K562 (cell line): ENCODE data around the gene MFAP5. TPM values are rescaled to one million over a fixed set of nuclear protein-coding genes. Genes with fewer than 3 reads are reported as not detected.

Experiments
- ATAC-seq: fragments of 200-7000 bp; cut with Tn5 transposase; 3 replicates; pipeline ENCODE4 v1.9.1; 2020; ENCODE audit warnings: moderate library complexity
- BruUV-seq: library from RNA; stranded (reverse); fragments of 400-500 nt; replicated peaks from 2 replicates; lab custom pipeline; 2021; lab: Mats Ljungman, UMichigan
- CTCF ChIA-PET: fragments of 300-600 bp; formaldehyde crosslinking; extraction: SDS; loops from one replicate; lab custom pipeline; 2021; ENCODE audit warnings: low intra/inter-chr PET ratio; lab: Yijun Ruan, JAX
- POLR2A ChIA-PET: fragments of 300-600, 350-650 bp; sonication (Branson Sonifier 250); formaldehyde crosslinking; extraction: SDS; loops from one replicate; lab custom pipeline; 2021; ENCODE audit warnings: antibody characterized with exemption, inconsistent platforms; lab: Yijun Ruan, JAX
- DNase-seq, 4 experiments: peaks; one replicate each; pipeline versions ENCODE4 v3.0.0 to v3.0.0-alpha.2; 2011 to 2018; ENCODE audit warnings: low spot score in 3 of 4, mixed read lengths in 3 of 4; ENCODE audit errors: extremely low read depth in 1 of 4
- FAIRE-seq: peaks from 2 replicates; lab custom pipeline; 2011; peaks lifted over from hg19 to GRCh38; lab: Jason Lieb, UNC
- H2AFZ ChIP-seq: 2 replicates; pipeline ENCODE4 v1.6.0; 2011; ENCODE audit warnings: low read depth, low read length, control low read depth, inconsistent platforms
- H3K27ac ChIP-seq: fragments of 200-600 bp; 3 replicates; pipeline ENCODE4 v1.8.0; 2011; ENCODE audit warnings: low read depth, mild to moderate bottlenecking, control low read depth, inconsistent platforms, low read length, moderate library complexity, mixed read lengths; ENCODE audit errors: extremely low read depth
- H3K27me3 ChIP-seq, 2 experiments: fragments of 300-600 bp in 1 of 2; 2 replicates in 1 of 2; 3 replicates in 1 of 2; pipeline versions ENCODE4 v1.6.0 to v1.8.0; 2011; ENCODE audit warnings: inconsistent platforms in 2 of 2, low read length in 2 of 2, mild to moderate bottlenecking in 1 of 2, mixed read lengths in 1 of 2, moderate library complexity in 1 of 2; ENCODE audit not compliant: control insufficient read depth in 2 of 2, insufficient read depth in 2 of 2
- H3K36me3 ChIP-seq: fragments of 300-600 bp; 3 replicates; pipeline ENCODE4 v1.8.0; 2011; ENCODE audit warnings: mild to moderate bottlenecking, low read length, inconsistent platforms; ENCODE audit not compliant: control insufficient read depth, insufficient read depth
- H3K4me1 ChIP-seq, 2 experiments: fragments of 200-600 bp in 1 of 2; replicated peaks in 1 of 2; 2 replicates in 1 of 2; 3 replicates in 1 of 2; pipeline versions ENCODE4 v1.5.1 to v1.8.0; 2011; ENCODE audit warnings: inconsistent platforms in 2 of 2, low read length in 2 of 2, mild to moderate bottlenecking in 1 of 2, mixed read lengths in 1 of 2, moderate library complexity in 1 of 2; ENCODE audit not compliant: control insufficient read depth in 2 of 2, insufficient read depth in 2 of 2
- H3K4me2 ChIP-seq: 2 replicates; pipeline ENCODE4 v1.6.1; 2011; ENCODE audit warnings: low read length, control low read depth, inconsistent platforms, mixed read lengths; ENCODE audit not compliant: insufficient read depth
- H3K4me3 ChIP-seq: fragments of 200-600 bp; sonication (generic), shearing (Covaris generic); 2 replicates; pipeline ENCODE4 v1.5.1; 2016; ENCODE audit warnings: control low read depth, inconsistent platforms
- H3K79me2 ChIP-seq: fragments of 200-600 bp; 3 replicates; pipeline ENCODE4 v1.8.0; 2011; ENCODE audit warnings: low read length, inconsistent platforms; ENCODE audit not compliant: control insufficient read depth, insufficient read depth
- H3K9ac ChIP-seq, 2 experiments: 2 replicates each; pipeline versions ENCODE4 v1.6.0 to v1.6.1; 2011; ENCODE audit warnings: low read depth in 2 of 2, low read length in 2 of 2, control low read depth in 1 of 2, inconsistent platforms in 1 of 2, mild to moderate bottlenecking in 1 of 2, mixed read lengths in 1 of 2; ENCODE audit not compliant: insufficient read depth in 1 of 2
- H3K9me1 ChIP-seq: one replicate; pipeline ENCODE4 v1.6.0; 2011; ENCODE audit warnings: inconsistent platforms, mild to moderate bottlenecking, low read length, moderate library complexity; ENCODE audit not compliant: control insufficient read depth, insufficient read depth
- H3K9me3 ChIP-seq: replicated peaks from 2 replicates; pipeline ENCODE4 v1.5.1; 2011; ENCODE audit warnings: low read depth, low read length, inconsistent platforms; ENCODE audit not compliant: control insufficient read depth, insufficient read depth
- H4K20me1 ChIP-seq: replicated peaks from 2 replicates; pipeline ENCODE4 v1.6.1; 2011; ENCODE audit warnings: low read length, inconsistent platforms, mixed read lengths; ENCODE audit not compliant: control insufficient read depth, insufficient read depth
- ETS1 ChIP-seq: conservative IDR thresholded peaks from 2 replicates; pipeline ENCODE4 v1.6.1; 2011; ENCODE audit warnings: low read depth, mild to moderate bottlenecking, low read length; ENCODE audit not compliant: control insufficient read depth
- FOXJ3 ChIP-seq: sonication (generic); formaldehyde crosslinking; IDR thresholded peaks from 2 replicates; pipeline ENCODE4 v1.4.0; 2020; ENCODE audit warnings: mild to moderate bottlenecking, missing genetic modification reagents
- TFE3 ChIP-seq: fragments of 450-650 bp; formaldehyde crosslinking; IDR thresholded peaks from 2 replicates; pipeline ENCODE4 v1.4.0; 2020; ENCODE audit warnings: mild to moderate bottlenecking, mixed read lengths
- WGBS: fragments of 100-300 bp; shearing (Covaris generic); methylation state at CpG from one replicate; pipeline ENCODE4 v1.1.6; 2016; ENCODE audit warnings: low coverage, mixed read lengths; ENCODE audit not compliant: insufficient coverage; ENCODE audit errors: missing lambda C conversion rate; 5-methylcytosine and 5-hydroxymethylcytosine counted together
- in situ Hi-C: fragments of 300-500 bp; cut with MboI; formaldehyde crosslinking; loops from 4 replicates; pipeline ENCODE4 v1.15.0; 2018; ENCODE audit warnings: inconsistent platforms, mixed read lengths
- intact Hi-C: fragments of 100-400 bp; cut with micrococcal nuclease; formaldehyde crosslinking; loops from 2 replicates; pipeline ENCODE4 v1.14.2; 2022
- polyA plus RNA-seq, 8 experiments: library from polyadenylated mRNA; depleted of rRNA in 4 of 8; stranded (reverse) in 5 of 8; unstranded in 3 of 8; fragments of >200 nt; fragmentation: Nextera tagmentation in 2 of 8; fragmentation: Illumina TruSeq in 1 of 8; extraction: Ambion mirVana in 2 of 8; extraction: Trizol in 1 of 8; gene quantifications; 2 replicates each; pipeline versions ENCODE4 v1.2.1 to v1.2.3, GENCODE V29; 2011 to 2014; ENCODE audit warnings: inconsistent platforms in 1 of 8, missing spikeins in 1 of 8
- total RNA-seq, 7 experiments: library from RNA; depleted of rRNA in 6 of 7; stranded (reverse); fragments of >200 nt in 6 of 7; fragmentation: Illumina TruSeq in 2 of 7; extraction: Trizol in 2 of 7; gene quantifications; 2 replicates each; pipeline versions ENCODE4 v1.2.1 to v1.2.3, GENCODE V29; 2011 to 2021; ENCODE audit warnings: low replicate concordance in 1 of 7

The MFAP5 gene
- total and polyA plus RNA-seq, 9 of the 15 experiments (the other 6 are each of a cell fraction or from before 2014, with no cell fraction given) = not detected

GRCh38 chr12:8685051-8685450 lies 22.4 kb upstream of the MFAP5 start:
- no peak overlapping the region for H3K27ac ChIP-seq
- 59% methylated on average over 2 of the region's 2 CpGs for WGBS
- no peak overlapping the region for H3K9ac ChIP-seq
- BruUV-seq = no TSS peak
- H3K4me1 ChIP-seq = peaks cover 0 to 3% of the 10 kb centered on the region in 2 experiments; a peak in 3 of 5 replicates
- TF ChIP-seq ETS1 (no peak), FOXJ3 (CRISPR knock-in tag) (no peak), TFE3 (peak; percentile 37)
- H3K79me2 ChIP-seq = no peaks in the 10 kb centered on the region
- FAIRE-seq = no peak
- intact Hi-C loops = no loop called here
- in situ Hi-C loops = no loop called here
- H3K9me3 ChIP-seq = no peaks in the 10 kb centered on the region
- ATAC-seq = no peak
- no peaks in the 10 kb centered on the region for H4K20me1 ChIP-seq
- H3K4me2 ChIP-seq = no peak overlapping the region
- ChIA-PET CTCF (no interaction called here), POLR2A (interaction anchor here (1.6 kb wide), 1 partner anchor 264 kb away, joined by 4 read pairs; the partner anchor contains the start of gene M6PR)
- no peaks in the 10 kb centered on the region for H3K27me3 ChIP-seq
- no peak overlapping the region for H3K4me3 ChIP-seq
- no peaks in the 10 kb centered on the region for H3K9me1 ChIP-seq
- no peak overlapping the region for H2AFZ ChIP-seq
- DNase-seq = no peak
- no peaks in the 10 kb centered on the region for H3K36me3 ChIP-seq
